ENCODE data around the gene WDR5B. TPM values are rescaled to one million over a fixed set of nuclear protein-coding genes. Genes with fewer than 3 reads are reported as not detected.
"Not testable (repeated sequence)": the region's sequence is repeated elsewhere in the genome, so short reads cannot be mapped to it uniquely, and the experiment has no call there.

The WDR5B gene
- 5.0 TPM in 2 replicates for total RNA-seq

GRCh38 chr3:122415762-122416654, at the start of gene WDR5B:
TSS of gene WDR5B (minus strand) at chr3:122416062. CDS start at chr3:122415528, 534 bp downstream.
- intact Hi-C loops (cut with micrococcal nuclease) = loop anchor here (1.0 to 2.0 kb wide), 9 partner anchors 33 to 870 kb away; partner anchors contain the start of genes DTX3L, GOLGB1, HCLS1 and KPNA1

GRCh38 chr3:122464659-122465058, 48.8 kb upstream of the WDR5B start:
- intact Hi-C loops (cut with micrococcal nuclease) = no loop called here

- intact Hi-C loops (cut with micrococcal nuclease) = no loop called here
Observed at GRCh38 chr3:122462406-122462805, 46.5 kb upstream of the WDR5B start.

GRCh38 chr3:122461806-122462205, 45.9 kb upstream of the WDR5B start:
- intact Hi-C loops (cut with micrococcal nuclease) = no loop called here

GRCh38 chr3:122458992-122459391, 43.1 kb upstream of the WDR5B start:
- intact Hi-C loops (cut with micrococcal nuclease) = no loop called here

GRCh38 chr3:122457706-122458105, 41.8 kb upstream of the WDR5B start:
- intact Hi-C loops (cut with micrococcal nuclease) = no loop called here

- intact Hi-C loops (cut with micrococcal nuclease) = no loop called here
Observed at GRCh38 chr3:122456074-122456473, 40.2 kb upstream of the WDR5B start.

GRCh38 chr3:122451371-122451770, 35.5 kb upstream of the WDR5B start:
- intact Hi-C loops (cut with micrococcal nuclease) = no loop called here

- intact Hi-C loops (cut with micrococcal nuclease) = not testable (repeated sequence)
Observed at GRCh38 chr3:122448218-122448617, 32.4 kb upstream of the WDR5B start.

- intact Hi-C loops (cut with micrococcal nuclease) = not testable (repeated sequence)
Observed at GRCh38 chr3:122444491-122444887, 28.6 kb upstream of the WDR5B start.

GRCh38 chr3:122443762-122444490, 28.1 kb upstream of the WDR5B start:
- intact Hi-C loops (cut with micrococcal nuclease) = not testable (repeated sequence)

- intact Hi-C loops (cut with micrococcal nuclease) = no loop called here
Observed at GRCh38 chr3:122443090-122443489, 27.2 kb upstream of the WDR5B start.

GRCh38 chr3:122435950-122436349, 20.1 kb upstream of the WDR5B start:
- intact Hi-C loops (cut with micrococcal nuclease) = no loop called here

GRCh38 chr3:122430371-122430770, 14.5 kb upstream of the WDR5B start:
- intact Hi-C loops (cut with micrococcal nuclease) = no loop called here

GRCh38 chr3:122427857-122428471, 12.1 kb upstream of the WDR5B start:
- intact Hi-C loops (cut with micrococcal nuclease) = no loop called here

- intact Hi-C loops (cut with micrococcal nuclease) = no loop called here
Observed at GRCh38 chr3:122421836-122422235, 6.0 kb upstream of the WDR5B start.

GRCh38 chr3:122421101-122421500, 5.2 kb upstream of the WDR5B start:
- intact Hi-C loops (cut with micrococcal nuclease) = no loop called here

- intact Hi-C loops (cut with micrococcal nuclease) = loop anchor here (1.0 to 2.0 kb wide), 9 partner anchors 34 to 871 kb away; partner anchors contain the start of genes DTX3L, GOLGB1, HCLS1 and KPNA1
Observed at GRCh38 chr3:122416966-122417365, 1.1 kb upstream of the WDR5B start.

GRCh38 chr3:122415104-122415744, 638 bp downstream of the WDR5B start:
- intact Hi-C loops (cut with micrococcal nuclease) = no loop called here

GRCh38 chr3:122414391-122414790, 1.5 kb downstream of the WDR5B start:
- intact Hi-C loops (cut with micrococcal nuclease) = no loop called here

GRCh38 chr3:122410639-122411038, 5.2 kb downstream of the WDR5B start:
- intact Hi-C loops (cut with micrococcal nuclease) = no loop called here

Measured in T-helper 2 cell treated with Interferon-gamma antibody and Interleukin-4, amounts not matched to agents 100 ng/mL and 5 ng/mL, for 36 hours (primary cell).